ENCODE data around the gene ABHD12. TPM values are rescaled to one million over a fixed set of nuclear protein-coding genes. Genes with fewer than 3 reads are reported as not detected.

The ABHD12 gene
- total and polyA plus RNA-seq, 2 donors (not counting 3 experiments of a cell fraction or from before 2014, with no cell fraction given): 19.2 to 36.0 TPM

- no peaks in the 10 kb centered on the region for H3K9me3 ChIP-seq (replicated peaks; ENCODE audit: control insufficient read depth, insufficient read depth, low read length)
- no TSS peak for BruUV-seq (replicated peaks)
- no peak overlapping the region for H3K4me3 ChIP-seq (replicated peaks in 1 of 3; ENCODE audit: insufficient read depth in 1 of 3, low read depth in 1 of 3, low read length in 3 of 3)
- FAIRE-seq (no peak), DNase-seq (ENCODE audit: low read depth, low spot score) (no peak)
- ChIA-PET CTCF (interaction anchor here (1.3 to 3.6 kb wide), 3 partner anchors 16 to 79 kb away, joined by 3 to 12 read pairs (median 4); no protein-coding TSS in a partner anchor), POLR2A (no interaction called here)
- H3K27me3 ChIP-seq (ENCODE audit: control insufficient read depth in 2 of 2, insufficient read depth in 2 of 2, low read length in 2 of 2): no peaks in the 10 kb centered on the region
- H3K4me2 ChIP-seq (ENCODE audit: insufficient read depth, low read length): no peak overlapping the region
- H3K79me2 ChIP-seq (ENCODE audit: control insufficient read depth, insufficient read depth, low read length): no peaks in the 10 kb centered on the region
- intact Hi-C loops (cut with micrococcal nuclease): no loop called here
- no peaks in the 10 kb centered on the region for H4K20me1 ChIP-seq (replicated peaks; ENCODE audit: control insufficient read depth, extremely low read depth, insufficient read depth, low read length)
- H3K36me3 ChIP-seq (ENCODE audit: control insufficient read depth in 2 of 2, extremely low read depth in 1 of 2, insufficient read depth in 2 of 2, low read length in 2 of 2): peaks cover 0 to 1% of the 10 kb centered on the region in 2 experiments
- TF ChIP-seq EZH2 (IDR thresholded peaks at IDR 0.05; ENCODE audit: borderline replicate concordance, low read depth, low read length, severe bottlenecking): no peak
- TF ChIP-seq GATA2 (IDR thresholded peaks at IDR 0.05; ENCODE audit: insufficient read depth, insufficient read length, low read depth, low read length): no peak
- no peak for TF ChIP-seq JUN (IDR thresholded peaks at IDR 0.05; ENCODE audit: borderline replicate concordance, insufficient read depth, insufficient read length, low read depth)
- TF ChIP-seq MYC (IDR thresholded peaks at IDR 0.05; ENCODE audit: low read depth, low read length): no peak
- TF ChIP-seq FOS (IDR thresholded peaks at IDR 0.05; ENCODE audit: borderline replicate concordance, insufficient read depth, low read length): no peak
- no peak for TF ChIP-seq POLR2AphosphoS5 (IDR thresholded peaks at IDR 0.05; ENCODE audit: insufficient read depth, low read depth, low read length)
- H3K9ac ChIP-seq (replicated peaks; ENCODE audit: extremely low read depth, insufficient read depth, low read length): no peak overlapping the region
- H3K4me1 ChIP-seq (ENCODE audit: control insufficient read depth, extremely low read depth, insufficient read depth, low read length): no peaks in the 10 kb centered on the region
- H3K27ac ChIP-seq (ENCODE audit: insufficient read depth, low read depth, low read length): no peak overlapping the region
- no peak overlapping the region for H2AFZ ChIP-seq (ENCODE audit: low read depth, low read length)
- dilution Hi-C loops (cut with MboI; ENCODE audit: extremely low pct_ligation_motif_present, low sequenced_read_pairs): no loop called here
- no peaks in the 10 kb centered on the region for H3K9me1 ChIP-seq (replicated peaks; ENCODE audit: control insufficient read depth, extremely low read depth, insufficient read depth, low read length)
Observed at GRCh38 chr20:25320035-25320800, 70.4 kb downstream of the ABHD12 start.
